ENCODE data around the gene LRRC61. TPM values are rescaled to one million over a fixed set of nuclear protein-coding genes. Genes with fewer than 3 reads are reported as not detected.
"Not testable (repeated sequence)": the region's sequence is repeated elsewhere in the genome, so short reads cannot be mapped to it uniquely, and the experiment has no call there.

The LRRC61 gene
- total RNA-seq: 1 to 10 TPM in 5 of 8 experiments, under 1 TPM in 2, not detected in 1; 0.22 to 8.6 (median 1.3) TPM

GRCh38 chr7:150322833-150323681 is at the start of gene LRRC61, which contains the start of gene ACTR3C:
TSS of gene LRRC61 (plus strand) at chr7:150323355. CDS start at chr7:150336862, 13,507 bp downstream.
TSS of gene ACTR3C (minus strand) at chr7:150323545. CDS start at chr7:150295296, 28,249 bp downstream.
- peak in 3 of 8 experiments; percentile 33 to 91 (median 88) for ATAC-seq (replicated peaks in 6 of 8)
- H3K27ac ChIP-seq: peak within 1 kb of the TSS; percentile 33 to 54
- H3K4me3 ChIP-seq: peak within 1 kb of the TSS in 3 of 5 donors; percentile 11 to 45 (median 25)
- H3K4me1 ChIP-seq (replicated peaks in 1 of 2): peaks cover 0 to 4% of the 10 kb centered on the region in 2 donors
- 22 to 100% (median 92%) methylated on average over 3 to 15 of the region's 82 CpGs; no CpG with 5 or more reads in 3 of the 10 experiments for WGBS, 10 experiments
- in situ Hi-C loops (cut with MboI; ENCODE audit: low pct_unique_long_range_greater_than_20kb in 2 of 9, low sequenced_read_pairs in 9 of 9, unreplicated experiment in 9 of 9): no loop called here

DNA sequence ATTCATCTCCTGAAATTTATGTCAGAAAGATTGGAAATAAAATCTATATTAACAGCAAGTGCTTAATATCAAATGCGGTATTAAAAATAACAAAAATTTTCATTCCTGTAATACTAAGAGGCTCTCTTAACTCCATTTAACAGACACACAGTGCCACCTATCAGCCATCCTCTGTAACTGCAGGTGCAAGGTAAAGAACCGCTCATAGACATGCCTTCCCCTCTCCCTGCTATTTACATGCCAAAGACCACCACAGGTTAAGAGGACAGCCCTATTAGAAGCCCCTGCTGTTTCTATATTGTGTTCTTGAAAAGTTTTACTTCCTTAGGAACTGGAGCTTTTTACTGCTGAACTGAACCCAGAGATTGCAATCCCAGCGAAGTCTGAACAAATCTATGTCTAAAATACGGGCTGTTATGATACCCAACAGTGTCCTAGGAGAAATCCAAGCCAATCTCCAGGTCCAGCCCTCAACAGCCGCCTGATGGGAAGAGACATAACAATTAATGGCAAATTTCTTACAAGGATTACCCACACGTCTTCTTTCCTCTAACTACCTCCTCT is 46.9 kb upstream of the LRRC61 start:
- in situ Hi-C loops (cut with MboI; ENCODE audit: low pct_unique_long_range_greater_than_20kb in 2 of 9, low sequenced_read_pairs in 9 of 9, unreplicated experiment in 9 of 9): loop anchor here in 1 of 9 experiments (25.0 kb wide), 1 partner anchor 136 kb away; a partner anchor contains a TSS
- WGBS, 10 experiments: 0 to 50% (median 49%) methylated on average over 1 to 2 of the region's 6 CpGs; no CpG with 5 or more reads in 7 of the 10 experiments
- H3K4me3 ChIP-seq; H3K27ac ChIP-seq; H3K4me1 ChIP-seq (replicated peaks in 1 of 2): not testable (repeated sequence)
- peak; percentile 40 to 82 (median 64) for ATAC-seq (replicated peaks in 6 of 8)

- 92% methylated on average over 2 of the region's 11 CpGs; no CpG with 5 or more reads in 9 of the 10 experiments for WGBS, 10 experiments
- in situ Hi-C loops (cut with MboI; ENCODE audit: low pct_unique_long_range_greater_than_20kb in 2 of 9, low sequenced_read_pairs in 9 of 9, unreplicated experiment in 9 of 9): loop anchor here in 1 of 9 experiments (25.0 kb wide), 1 partner anchor 134 kb away; a partner anchor contains a TSS
- ATAC-seq (replicated peaks in 6 of 8): not testable (repeated sequence)
Observed at GRCh38 chr7:150278383-150278782, 44.8 kb upstream of the LRRC61 start.

GRCh38 chr7:150281681-150282403 is 41.3 kb upstream of the LRRC61 start:
- not testable (repeated sequence) for H3K27ac ChIP-seq; H3K4me1 ChIP-seq (replicated peaks in 1 of 2); H3K4me3 ChIP-seq; ATAC-seq (replicated peaks in 6 of 8)
- WGBS, 10 experiments: no CpG with 5 or more reads among the region's 25 CpGs
- in situ Hi-C loops (cut with MboI; ENCODE audit: low pct_unique_long_range_greater_than_20kb in 2 of 9, low sequenced_read_pairs in 9 of 9, unreplicated experiment in 9 of 9): loop anchor here in 1 of 9 experiments (25.0 kb wide), 1 partner anchor 130 kb away; a partner anchor contains a TSS

More at GRCh38 chr7:150278383-150278782, 44.8 kb upstream of the LRRC61 start:
- not testable (repeated sequence) for H3K4me3 ChIP-seq; H3K4me1 ChIP-seq (replicated peaks in 1 of 2); H3K27ac ChIP-seq

GRCh38 chr7:150283111-150283510 is 40.0 kb upstream of the LRRC61 start:
- in situ Hi-C loops (cut with MboI; ENCODE audit: low pct_unique_long_range_greater_than_20kb in 2 of 9, low sequenced_read_pairs in 9 of 9, unreplicated experiment in 9 of 9): loop anchor here in 1 of 9 experiments (25.0 kb wide), 1 partner anchor 129 kb away; a partner anchor contains a TSS

DNA sequence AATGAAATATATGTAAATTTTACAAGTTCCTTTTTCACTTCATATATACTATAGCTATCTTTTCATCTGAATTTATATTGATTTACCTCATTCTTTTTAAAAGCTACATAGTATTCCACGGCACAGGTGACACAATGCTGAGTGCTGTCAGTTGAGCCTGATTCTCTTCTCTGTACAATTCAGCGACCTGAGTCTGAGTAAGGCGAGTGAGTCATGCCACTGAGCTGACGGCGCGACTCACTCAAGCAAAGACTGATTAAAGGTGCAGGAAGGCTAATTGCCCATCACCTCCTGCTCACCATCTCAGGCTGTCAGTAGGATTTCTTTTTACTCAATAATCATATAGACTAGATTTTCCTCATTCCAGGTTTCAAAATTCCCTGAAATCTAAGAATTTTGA is 39.5 kb upstream of the LRRC61 start:
- not testable (repeated sequence) for H3K4me3 ChIP-seq; H3K27ac ChIP-seq; H3K4me1 ChIP-seq (replicated peaks in 1 of 2)
- ATAC-seq (replicated peaks in 6 of 8): peak in 7 of 8 experiments; percentile 22 to 77 (median 42)
- WGBS, 10 experiments: 20% methylated on average over 1 of the region's 6 CpGs; no CpG with 5 or more reads in 9 of the 10 experiments
- in situ Hi-C loops (cut with MboI; ENCODE audit: low pct_unique_long_range_greater_than_20kb in 2 of 9, low sequenced_read_pairs in 9 of 9, unreplicated experiment in 9 of 9): loop anchor here in 1 of 9 experiments (25.0 kb wide), 1 partner anchor 129 kb away; a partner anchor contains a TSS

More at GRCh38 chr7:150283111-150283510, 40.0 kb upstream of the LRRC61 start:
- ATAC-seq (replicated peaks in 6 of 8); H3K27ac ChIP-seq; H3K4me3 ChIP-seq; H3K4me1 ChIP-seq (replicated peaks in 1 of 2): not testable (repeated sequence)
- no CpG with 5 or more reads among the region's 3 CpGs for whole genome bisulfite sequencing, 10 experiments

GRCh38 chr7:150285849-150286754 is 37.1 kb upstream of the LRRC61 start:
- H3K4me3 ChIP-seq; H3K27ac ChIP-seq; H3K4me1 ChIP-seq (replicated peaks in 1 of 2): not testable (repeated sequence)
- peak; percentile 81 to 94 (median 90) for ATAC-seq (replicated peaks in 6 of 8)
- in situ Hi-C loops (cut with MboI; ENCODE audit: low pct_unique_long_range_greater_than_20kb in 2 of 9, low sequenced_read_pairs in 9 of 9, unreplicated experiment in 9 of 9): loop anchor here in 1 of 9 experiments (25.0 kb wide), 1 partner anchor 126 kb away; a partner anchor contains a TSS
- WGBS, 10 experiments: 0 to 23% (median 17%) methylated on average over 1 to 5 of the region's 16 CpGs; no CpG with 5 or more reads in 4 of the 10 experiments

- WGBS, 10 experiments: 0 to 92% (median 70%) methylated on average over 1 to 5 of the region's 7 CpGs; no CpG with 5 or more reads in 4 of the 10 experiments
- in situ Hi-C loops (cut with MboI; ENCODE audit: low pct_unique_long_range_greater_than_20kb in 2 of 9, low sequenced_read_pairs in 9 of 9, unreplicated experiment in 9 of 9): loop anchor here in 1 of 9 experiments (25.0 kb wide), 1 partner anchor 124 kb away; a partner anchor contains a TSS
- not testable (repeated sequence) for H3K4me1 ChIP-seq (replicated peaks in 1 of 2); H3K4me3 ChIP-seq; ATAC-seq (replicated peaks in 6 of 8); H3K27ac ChIP-seq
Observed at GRCh38 chr7:150287815-150288214, 35.3 kb upstream of the LRRC61 start.

DNA sequence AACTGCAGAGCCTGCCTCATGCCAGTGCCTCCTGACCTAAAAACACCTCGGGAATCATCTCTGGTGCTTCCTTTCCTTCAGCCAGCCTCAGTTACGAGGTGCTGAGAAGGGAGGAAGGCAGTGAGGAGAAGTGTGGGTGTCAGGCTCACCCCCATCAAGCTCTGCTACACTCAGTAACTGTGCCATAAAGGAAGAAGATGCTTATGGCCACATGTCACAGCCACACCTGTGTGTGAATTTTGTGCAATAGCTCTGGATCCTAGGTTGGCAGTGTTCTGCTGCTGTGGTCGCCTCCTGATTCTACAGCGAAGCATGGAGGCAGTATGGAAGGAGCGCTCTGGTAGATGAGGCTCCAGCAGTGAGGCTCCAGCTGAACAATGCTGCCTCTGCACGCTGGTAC is 34.3 kb upstream of the LRRC61 start:
- not testable (repeated sequence) for H3K27ac ChIP-seq; H3K4me1 ChIP-seq (replicated peaks in 1 of 2); ATAC-seq (replicated peaks in 6 of 8); H3K4me3 ChIP-seq
- 0 to 100% (median 70%) methylated on average over 1 to 4 of the region's 6 CpGs; no CpG with 5 or more reads in 4 of the 10 experiments for WGBS, 10 experiments
- in situ Hi-C loops (cut with MboI; ENCODE audit: low pct_unique_long_range_greater_than_20kb in 2 of 9, low sequenced_read_pairs in 9 of 9, unreplicated experiment in 9 of 9): loop anchor here in 1 of 9 experiments (25.0 kb wide), 1 partner anchor 123 kb away; a partner anchor contains a TSS

DNA sequence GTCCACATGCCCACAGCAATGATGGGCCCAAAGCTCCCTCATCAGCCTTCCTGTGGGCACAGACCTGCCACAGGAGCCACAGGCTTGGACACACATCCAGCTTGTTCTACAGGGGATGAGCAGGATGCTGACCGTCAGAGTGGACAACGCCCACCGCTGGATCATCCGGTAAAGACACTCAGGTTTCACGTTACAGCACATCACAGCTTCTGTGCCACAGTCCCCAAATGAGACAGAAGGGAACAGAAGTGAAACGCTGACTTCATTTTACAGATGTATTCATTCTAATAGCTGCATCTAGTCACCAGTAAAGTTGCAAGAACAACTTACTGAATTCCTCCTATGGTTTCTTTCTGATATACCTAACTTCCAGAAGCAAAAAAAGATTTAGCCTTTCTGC is 32.8 kb upstream of the LRRC61 start:
- in situ Hi-C loops (cut with MboI; ENCODE audit: low pct_unique_long_range_greater_than_20kb in 2 of 9, low sequenced_read_pairs in 9 of 9, unreplicated experiment in 9 of 9): loop anchor here in 1 of 9 experiments (25.0 kb wide), 1 partner anchor 122 kb away; a partner anchor contains a TSS

DNA sequence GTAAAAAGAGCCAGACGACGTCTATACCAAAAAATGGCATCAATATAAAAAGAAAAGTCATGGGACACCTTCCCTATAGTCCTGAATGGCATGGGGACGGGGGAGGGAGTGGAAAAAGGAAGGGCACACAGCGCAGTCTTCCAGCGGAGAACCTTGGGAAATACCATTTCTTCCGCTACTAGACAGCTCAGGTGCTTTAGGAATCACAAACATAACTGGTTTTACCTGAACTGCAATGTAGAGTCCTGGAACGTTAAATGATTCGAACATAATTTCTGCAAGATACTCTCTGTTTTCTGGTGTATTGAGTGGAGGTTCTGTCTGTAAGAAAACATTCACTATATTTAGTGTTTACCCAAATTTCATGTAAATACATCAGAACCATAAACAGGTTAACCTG is 28.1 kb upstream of the LRRC61 start:
- WGBS, 10 experiments: 60 to 100% (median 86%) methylated on average over 1 to 4 of the region's 8 CpGs; no CpG with 5 or more reads in 6 of the 10 experiments
- H3K4me1 ChIP-seq (replicated peaks in 1 of 2); ATAC-seq (replicated peaks in 6 of 8); H3K27ac ChIP-seq; H3K4me3 ChIP-seq: not testable (repeated sequence)
- in situ Hi-C loops (cut with MboI; ENCODE audit: low pct_unique_long_range_greater_than_20kb in 2 of 9, low sequenced_read_pairs in 9 of 9, unreplicated experiment in 9 of 9): loop anchor here in 1 of 9 experiments (25.0 kb wide), 1 partner anchor 117 kb away; a partner anchor contains a TSS

More for the DNA sequence above, 32.8 kb upstream of the LRRC61 start:
- H3K4me3 ChIP-seq; H3K4me1 ChIP-seq (replicated peaks in 1 of 2); H3K27ac ChIP-seq: not testable (repeated sequence)
- WGBS, 10 experiments: 26 to 50% methylated on average over 1 to 2 of the region's 6 CpGs; no CpG with 5 or more reads in 8 of the 10 experiments
- ATAC-seq (replicated peaks in 6 of 8): peak in 6 of 8 experiments; percentile 6 to 61 (median 28)
